Activated CD8-positive, alpha-beta memory T cell treated with anti-CD3 and anti-CD28 coated beads, Interleukin-2, amount 50 U/mL, for 1 hour (primary cell): ENCODE measurements around the gene SHOC2.

Experiments
- DNase-seq: peaks from one replicate; pipeline ENCODE4 v3.0.0-alpha.2; 2020; ENCODE audit errors: extremely low read depth

Gene SHOC2

GRCh38 chr10:110919349-110919931 is at the start of gene SHOC2:
Gene SHOC2 (plus strand): TSS chr10:110919604. CDS start chr10:110964359, 44,755 bp downstream.
- peak; percentile 99 for DNase-seq

- no peak for DNase-seq
Measured at GRCh38 chr10:110870823-110871297, 48.5 kb upstream of the SHOC2 start.

GRCh38 chr10:110871298-110872084 is 47.9 kb upstream of the SHOC2 start, which contains the start of gene PDCD4:
Gene PDCD4 (plus strand): TSS chr10:110871928. CDS start chr10:110876028, 4,100 bp downstream.
- peak; percentile 89 for DNase-seq

- DNase-seq: peak; percentile 92
Measured at GRCh38 chr10:110872145-110872983, 47.0 kb upstream of the SHOC2 start.

- no peak for DNase-seq
Measured at GRCh38 chr10:110872984-110873923, 46.1 kb upstream of the SHOC2 start.

GRCh38 chr10:110873951-110874350 is 45.5 kb upstream of the SHOC2 start:
- DNase-seq: no peak

GRCh38 chr10:110876000-110876399 is 43.4 kb upstream of the SHOC2 start:
- no peak for DNase-seq

DNA sequence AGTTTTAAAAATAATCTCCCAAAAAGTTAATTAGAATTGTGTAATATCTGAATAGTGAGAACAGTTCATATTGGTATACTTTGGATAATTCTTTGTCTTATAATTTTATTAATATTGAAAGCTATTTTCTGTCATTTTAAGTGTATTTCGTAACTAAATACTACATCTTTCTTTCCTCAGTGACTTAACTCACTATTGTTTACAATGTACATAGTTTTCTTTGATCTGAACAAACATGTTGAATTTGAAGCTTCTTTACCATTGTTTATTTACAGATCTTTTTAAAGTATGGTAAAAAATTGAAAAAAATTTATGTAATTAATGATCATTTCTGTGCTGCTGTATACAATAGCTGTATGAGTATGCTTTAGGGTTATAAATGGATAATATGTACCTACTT is 42.6 kb upstream of the SHOC2 start:
- no peak for DNase-seq

- no peak for DNase-seq
Measured at GRCh38 chr10:110880012-110880411, 39.4 kb upstream of the SHOC2 start.

GRCh38 chr10:110881247-110881646 is 38.2 kb upstream of the SHOC2 start:
- no peak for DNase-seq

GRCh38 chr10:110881905-110882304 is 37.5 kb upstream of the SHOC2 start:
- no peak for DNase-seq

DNA sequence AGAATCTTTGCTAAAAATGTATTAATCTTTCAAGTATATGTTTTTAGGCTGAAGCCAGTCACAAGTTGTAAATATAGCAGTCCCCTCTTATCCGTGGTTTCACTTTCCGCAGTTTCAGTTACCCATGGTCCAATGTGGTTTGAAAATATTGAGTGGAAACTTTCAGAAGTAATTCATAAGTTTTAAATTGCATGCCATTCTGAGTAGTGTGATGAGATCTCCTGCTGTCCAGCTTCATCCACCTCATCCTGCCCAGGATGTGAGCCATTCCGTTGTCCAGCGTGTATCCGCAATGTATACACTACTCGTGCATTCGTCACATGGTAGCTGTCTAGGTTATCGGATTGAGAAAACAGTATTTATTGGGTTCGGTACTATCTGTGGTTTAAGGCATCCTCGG is 35.5 kb upstream of the SHOC2 start:
- no peak for DNase-seq

- DNase-seq: no peak
Measured at GRCh38 chr10:110885932-110886674, 33.3 kb upstream of the SHOC2 start.

DNA sequence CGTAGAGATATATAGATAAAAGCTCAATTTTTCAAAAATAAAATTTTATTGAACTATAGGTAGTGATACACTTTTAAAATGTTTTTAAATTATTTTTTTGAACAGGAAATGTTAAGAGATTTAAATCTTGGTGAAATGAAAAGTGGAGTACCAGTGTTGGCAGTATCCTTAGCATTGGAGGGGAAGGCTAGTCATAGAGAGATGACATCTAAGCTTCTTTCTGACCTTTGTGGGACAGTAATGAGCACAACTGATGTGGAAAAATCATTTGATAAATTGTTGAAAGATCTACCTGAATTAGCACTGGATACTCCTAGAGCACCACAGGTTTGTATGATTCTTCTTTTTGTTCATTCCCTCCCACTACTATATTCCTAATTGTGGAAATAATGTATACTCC is 31.8 kb upstream of the SHOC2 start:
- DNase-seq: no peak

- DNase-seq: no peak
Measured at GRCh38 chr10:110892602-110893288, 26.7 kb upstream of the SHOC2 start.

- DNase-seq: no peak
Measured at GRCh38 chr10:110893559-110894179, 25.7 kb upstream of the SHOC2 start.

DNA sequence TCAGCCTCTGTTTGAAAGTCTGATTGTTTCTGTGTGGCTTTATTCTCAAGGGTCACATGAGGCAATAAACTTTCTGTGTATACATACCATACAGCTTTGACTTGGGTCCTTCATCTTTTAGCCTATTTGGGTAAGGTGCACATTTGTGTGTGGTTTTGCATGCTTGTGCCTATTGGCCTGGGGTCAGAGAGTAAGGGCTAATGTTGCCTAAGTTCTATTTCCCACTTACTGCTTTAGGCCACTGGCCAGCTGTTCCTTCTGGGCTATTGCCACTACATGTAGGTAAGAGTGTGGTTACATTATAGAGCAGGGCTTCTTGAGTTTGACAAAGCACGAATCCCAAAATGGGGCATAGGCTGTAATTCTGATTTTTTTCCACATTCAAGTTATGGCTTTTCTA is 22.2 kb upstream of the SHOC2 start:
- no peak for DNase-seq

- DNase-seq: no peak
Measured at GRCh38 chr10:110898391-110898790, 21.0 kb upstream of the SHOC2 start.

DNA sequence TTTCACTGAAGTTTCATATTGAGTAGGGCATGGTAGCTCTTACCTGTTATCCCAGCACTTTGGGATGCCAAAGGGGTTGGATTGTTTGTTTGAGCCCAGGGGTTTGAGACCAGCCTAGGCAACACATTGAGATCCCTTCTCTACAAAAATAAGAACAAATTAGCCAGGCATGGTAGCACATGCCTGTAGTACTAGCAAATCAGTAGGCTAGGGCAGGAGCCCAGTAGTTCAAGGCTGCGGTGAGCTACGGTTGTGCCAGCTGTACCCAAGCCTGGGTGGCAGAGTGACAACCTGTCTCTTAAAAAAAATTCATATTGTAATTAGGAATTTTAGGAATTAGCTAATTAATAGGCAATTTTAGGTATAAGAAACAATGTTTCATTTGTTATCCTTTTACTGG is 18.4 kb upstream of the SHOC2 start:
- no peak for DNase-seq
